ENCODE results near the gene UBE2D2. TPM values are rescaled to one million over a fixed set of nuclear protein-coding genes. Genes with fewer than 3 reads are reported as not detected.

Gene UBE2D2
- total and polyA plus RNA-seq, 3 experiments from 2014 or later: 253 to 285 (median 274) TPM

- no peaks in the 10 kb centered on the region for H3K27me3 Mint-ChIP-seq
- peak overlapping the region; percentile 68 to 89 (median 76) for H3K4me3 Mint-ChIP-seq
- ChIA-PET CTCF (interaction anchor here (0.8 to 9.4 kb wide), 11 partner anchors 9 to 129 kb away, joined by 3 to 189 read pairs (median 5); partner anchors contain the start of gene CXXC5), POLR2A (interaction anchor here (0.6 to 4.1 kb wide), 6 partner anchors 10 to 77 kb away, joined by 3 to 57 read pairs (median 6); partner anchors contain the start of genes CXXC5 and UBE2D2)
- Histone ChIP-seq H3K27ac (ENCODE audit: low read depth, low read length) (peak overlapping the region; percentile 73), H3K4me1 (ENCODE audit: insufficient read depth, low read length) (peaks cover 39% of the 10 kb centered on the region), H3K9me3 (ENCODE audit: low read length) (no peaks in the 10 kb centered on the region), H3K27me3 (ENCODE audit: insufficient read depth, low read length, poor library complexity, severe bottlenecking) (no peaks in the 10 kb centered on the region), H3K4me3 (ENCODE audit: low read length) (peak overlapping the region; percentile 24), H3K36me3 (ENCODE audit: insufficient read depth, low read length) (no peaks in the 10 kb centered on the region)
- H3K4me1 Mint-ChIP-seq: peaks cover 43 to 53% (median 48%) of the 10 kb centered on the region in 3 donors
- H3K36me3 Mint-ChIP-seq: peaks cover 0 to 2% (median 0%) of the 10 kb centered on the region in 3 donors
- H3K27ac Mint-ChIP-seq: peak overlapping the region; percentile 52 to 99 (median 90)
- H3K9me3 Mint-ChIP-seq: no peaks in the 10 kb centered on the region
- DNase-seq: peak; percentile 55 to 80 (median 69)
Measured at GRCh38 chr5:139637438-139638089, 76.4 kb downstream of the UBE2D2 start.

GRCh38 chr5:139638090-139638735 lies 77.1 kb downstream of the UBE2D2 start:
- no peaks in the 10 kb centered on the region for H3K9me3 Mint-ChIP-seq
- Histone ChIP-seq H3K4me3 (ENCODE audit: low read length) (no peak overlapping the region), H3K27ac (ENCODE audit: low read depth, low read length) (peak overlapping the region; percentile 73), H3K36me3 (ENCODE audit: insufficient read depth, low read length) (no peaks in the 10 kb centered on the region), H3K4me1 (ENCODE audit: insufficient read depth, low read length) (peaks cover 37% of the 10 kb centered on the region), H3K9me3 (ENCODE audit: low read length) (no peaks in the 10 kb centered on the region), H3K27me3 (ENCODE audit: insufficient read depth, low read length, poor library complexity, severe bottlenecking) (no peaks in the 10 kb centered on the region)
- peak overlapping the region; percentile 68 to 89 (median 76) for H3K4me3 Mint-ChIP-seq
- POLR2A ChIA-PET: interaction anchor here (0.6 to 4.1 kb wide), 5 partner anchors 9 to 73 kb away, joined by 3 to 57 read pairs (median 6); partner anchors contain the start of gene CXXC5
- H3K36me3 Mint-ChIP-seq: peaks cover 0 to under 1% (median 0%) of the 10 kb centered on the region in 3 donors
- no peaks in the 10 kb centered on the region for H3K27me3 Mint-ChIP-seq
- DNase-seq: peak in 1 of 5 donors; percentile 31
- CTCF ChIA-PET: interaction anchor here (0.9 to 9.4 kb wide), 8 partner anchors 8 to 128 kb away, joined by 3 to 189 read pairs (median 32); partner anchors contain the start of gene CXXC5
- H3K27ac Mint-ChIP-seq: peak overlapping the region; percentile 52 to 98 (median 88)
- H3K4me1 Mint-ChIP-seq: peaks cover 42 to 50% (median 46%) of the 10 kb centered on the region in 3 donors

- no peaks in the 10 kb centered on the region for H3K9me3 Mint-ChIP-seq
- Histone ChIP-seq H3K36me3 (ENCODE audit: insufficient read depth, low read length) (no peaks in the 10 kb centered on the region), H3K9me3 (ENCODE audit: low read length) (no peaks in the 10 kb centered on the region), H3K4me3 (ENCODE audit: low read length) (no peak overlapping the region), H3K4me1 (ENCODE audit: insufficient read depth, low read length) (peaks cover 34% of the 10 kb centered on the region), H3K27me3 (ENCODE audit: insufficient read depth, low read length, poor library complexity, severe bottlenecking) (no peaks in the 10 kb centered on the region), H3K27ac (ENCODE audit: low read depth, low read length) (peak overlapping the region; percentile 73)
- DNase-seq: no peak
- POLR2A ChIA-PET: interaction anchor here (0.9 to 4.1 kb wide), 3 partner anchors 9 to 72 kb away, joined by 6 to 57 read pairs (median 7); partner anchors contain the start of gene CXXC5
- peaks cover 39 to 50% (median 44%) of the 10 kb centered on the region in 3 donors for H3K4me1 Mint-ChIP-seq
- CTCF ChIA-PET: interaction anchor here (0.9 to 9.4 kb wide), 5 partner anchors 7 to 127 kb away, joined by 3 to 189 read pairs (median 87); partner anchors contain the start of gene CXXC5
- H3K36me3 Mint-ChIP-seq: no peaks in the 10 kb centered on the region
- H3K27me3 Mint-ChIP-seq: no peaks in the 10 kb centered on the region
- H3K27ac Mint-ChIP-seq: peak overlapping the region; percentile 43 to 98 (median 84)
- H3K4me3 Mint-ChIP-seq: peak overlapping the region; percentile 68 to 89 (median 76)
Measured at GRCh38 chr5:139638736-139639618, 77.8 kb downstream of the UBE2D2 start.

- ChIA-PET POLR2A (no interaction called here), CTCF (interaction anchor here (1.3 to 9.4 kb wide), 2 partner anchors 13 to 53 kb away, joined by 4 to 156 read pairs; no protein-coding TSS in a partner anchor)
- peak overlapping the region in 1 of 7 donors; percentile 43 for H3K4me3 Mint-ChIP-seq
- no peak overlapping the region for H3K4me3 ChIP-seq (ENCODE audit: low read length)
- no peak overlapping the region for H3K27ac ChIP-seq (ENCODE audit: low read depth, low read length)
- peaks cover 43 to 52% (median 49%) of the 10 kb centered on the region in 3 donors for H3K4me1 Mint-ChIP-seq
- H3K27me3 Mint-ChIP-seq: no peaks in the 10 kb centered on the region
- no peaks in the 10 kb centered on the region for H3K36me3 ChIP-seq (ENCODE audit: insufficient read depth, low read length)
- peak in 1 of 5 donors; percentile 34 for DNase-seq
- no peaks in the 10 kb centered on the region for H3K9me3 ChIP-seq (ENCODE audit: low read length)
- H3K4me1 ChIP-seq (ENCODE audit: insufficient read depth, low read length): peaks cover 36% of the 10 kb centered on the region
- peak overlapping the region in 6 of 8 donors; percentile 25 to 76 (median 70) for H3K27ac Mint-ChIP-seq
- no peaks in the 10 kb centered on the region for H3K27me3 ChIP-seq (ENCODE audit: insufficient read depth, low read length, poor library complexity, severe bottlenecking)
- H3K9me3 Mint-ChIP-seq: no peaks in the 10 kb centered on the region
- no peaks in the 10 kb centered on the region for H3K36me3 Mint-ChIP-seq
Measured at GRCh38 chr5:139639619-139640380, 78.7 kb downstream of the UBE2D2 start.

GRCh38 chr5:139640421-139641115 lies 79.4 kb downstream of the UBE2D2 start:
- Histone ChIP-seq H3K4me3 (ENCODE audit: low read length) (no peak overlapping the region), H3K4me1 (ENCODE audit: insufficient read depth, low read length) (peaks cover 32% of the 10 kb centered on the region), H3K36me3 (ENCODE audit: insufficient read depth, low read length) (no peaks in the 10 kb centered on the region), H3K9me3 (ENCODE audit: low read length) (no peaks in the 10 kb centered on the region), H3K27ac (ENCODE audit: low read depth, low read length) (no peak overlapping the region), H3K27me3 (ENCODE audit: insufficient read depth, low read length, poor library complexity, severe bottlenecking) (no peaks in the 10 kb centered on the region)
- Mint-ChIP-seq H3K36me3 (no peaks in the 10 kb centered on the region), H3K4me3 (no peak overlapping the region), H3K9me3 (no peaks in the 10 kb centered on the region), H3K27ac (peak overlapping the region in 3 of 8 donors; percentile 61 to 91 (median 74)), H3K27me3 (no peaks in the 10 kb centered on the region), H3K4me1 (peaks cover 44 to 51% (median 47%) of the 10 kb centered on the region in 3 donors)
- POLR2A ChIA-PET: no interaction called here
- peak in 1 of 5 donors; percentile 29 for DNase-seq
- CTCF ChIA-PET: interaction anchor here (1.3 kb wide), 1 partner anchor 12 kb away, joined by 4 read pairs; no protein-coding TSS in a partner anchor

- H3K36me3 ChIP-seq (ENCODE audit: insufficient read depth, low read length): no peaks in the 10 kb centered on the region
- H3K27ac Mint-ChIP-seq: peak overlapping the region in 7 of 8 donors; percentile 0 to 94 (median 43)
- POLR2A ChIA-PET: no interaction called here
Measured at GRCh38 chr5:139641116-139642080, 80.3 kb downstream of the UBE2D2 start.

More at GRCh38 chr5:139641116-139642080, 80.3 kb downstream of the UBE2D2 start:
- peaks cover 24% of the 10 kb centered on the region for H3K4me1 ChIP-seq (ENCODE audit: insufficient read depth, low read length)
- H3K27ac ChIP-seq (ENCODE audit: low read depth, low read length): no peak overlapping the region
- CTCF ChIA-PET: interaction anchor here (1.1 to 1.3 kb wide), 3 partner anchors 8 to 67 kb away, joined by 3 to 4 read pairs (median 3); no protein-coding TSS in a partner anchor
- H3K27me3 ChIP-seq (ENCODE audit: insufficient read depth, low read length, poor library complexity, severe bottlenecking): no peaks in the 10 kb centered on the region
- peak overlapping the region in 1 of 7 donors; percentile 22 for H3K4me3 Mint-ChIP-seq
- peak in 1 of 5 donors; percentile 33 for DNase-seq
- H3K9me3 Mint-ChIP-seq: no peaks in the 10 kb centered on the region
- H3K27me3 Mint-ChIP-seq: no peaks in the 10 kb centered on the region
- H3K4me1 Mint-ChIP-seq: peaks cover 38 to 43% (median 43%) of the 10 kb centered on the region in 3 donors
- H3K4me3 ChIP-seq (ENCODE audit: low read length): no peak overlapping the region
- no peaks in the 10 kb centered on the region for H3K36me3 Mint-ChIP-seq
- no peaks in the 10 kb centered on the region for H3K9me3 ChIP-seq (ENCODE audit: low read length)
